ENCODE results near the gene PCSK9.

DNA sequence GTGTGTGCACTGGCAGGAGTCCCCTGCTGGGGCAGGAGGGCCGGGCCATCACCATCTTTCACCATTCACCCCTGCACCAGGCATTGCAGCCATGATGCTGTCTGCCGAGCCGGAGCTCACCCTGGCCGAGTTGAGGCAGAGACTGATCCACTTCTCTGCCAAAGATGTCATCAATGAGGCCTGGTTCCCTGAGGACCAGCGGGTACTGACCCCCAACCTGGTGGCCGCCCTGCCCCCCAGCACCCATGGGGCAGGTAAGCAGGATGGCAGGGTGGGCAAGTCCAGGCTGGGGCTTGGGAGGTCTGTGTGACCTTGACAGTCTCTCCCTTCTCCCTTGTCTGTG is 18.6 kb downstream of the PCSK9 start:
- TF ChIP-seq, protein P1, sequence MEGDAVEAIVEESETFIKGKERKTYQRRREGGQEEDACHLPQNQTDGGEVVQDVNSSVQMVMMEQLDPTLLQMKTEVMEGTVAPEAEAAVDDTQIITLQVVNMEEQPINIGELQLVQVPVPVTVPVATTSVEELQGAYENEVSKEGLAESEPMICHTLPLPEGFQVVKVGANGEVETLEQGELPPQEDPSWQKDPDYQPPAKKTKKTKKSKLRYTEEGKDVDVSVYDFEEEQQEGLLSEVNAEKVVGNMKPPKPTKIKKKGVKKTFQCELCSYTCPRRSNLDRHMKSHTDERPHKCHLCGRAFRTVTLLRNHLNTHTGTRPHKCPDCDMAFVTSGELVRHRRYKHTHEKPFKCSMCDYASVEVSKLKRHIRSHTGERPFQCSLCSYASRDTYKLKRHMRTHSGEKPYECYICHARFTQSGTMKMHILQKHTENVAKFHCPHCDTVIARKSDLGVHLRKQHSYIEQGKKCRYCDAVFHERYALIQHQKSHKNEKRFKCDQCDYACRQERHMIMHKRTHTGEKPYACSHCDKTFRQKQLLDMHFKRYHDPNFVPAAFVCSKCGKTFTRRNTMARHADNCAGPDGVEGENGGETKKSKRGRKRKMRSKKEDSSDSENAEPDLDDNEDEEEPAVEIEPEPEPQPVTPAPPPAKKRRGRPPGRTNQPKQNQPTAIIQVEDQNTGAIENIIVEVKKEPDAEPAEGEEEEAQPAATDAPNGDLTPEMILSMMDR (optimal IDR thresholded peaks at IDR 0.05 in 1 of 3, IDR thresholded peaks at IDR 0.05 in 1 of 3, conservative IDR thresholded peaks at IDR 0.05 in 1 of 3; ENCODE audit: extremely low read depth in 1 of 3, insufficient read depth in 2 of 3, low read length in 3 of 3): no peak
- no peak for TF ChIP-seq EZH2 (IDR thresholded peaks at IDR 0.05; ENCODE audit: low read length)

Measured in keratinocyte (primary cell).